GM13977 (cell line): Measurements from ENCODE around the gene FOXM1.

ENCODE experiments used
- DNase-seq: peaks from one replicate; pipeline ENCODE4 v3.0.0; 2012; ENCODE audit warnings: low spot score
- CTCF ChIP-seq: IDR thresholded peaks from 2 replicates; pipeline ENCODE4 v1.5.1; 2012; ENCODE audit warnings: mild to moderate bottlenecking, control low read depth; ENCODE audit not compliant: insufficient read depth; ENCODE audit errors: extremely low read depth, missing control alignments
- in situ Hi-C: fragments of 300-500 bp; cut with MboI; formaldehyde crosslinking; loops from one replicate; pipeline ENCODE4 v1.12.0; 2022; ENCODE audit warnings: low sequenced_read_pairs, low pct_unique_long_range_greater_than_20kb, mixed read lengths, inconsistent platforms; ENCODE audit not compliant: unreplicated experiment

The FOXM1 gene

GRCh38 chr12:2895511-2895910 lies 18.5 kb upstream of the FOXM1 start:
- TF ChIP-seq CTCF, result no peak
- DNase-seq, result no peak
- in situ Hi-C loops, result loop anchor here (25.0 kb wide), 1 partner anchor 142 kb away; no protein-coding TSS in a partner anchor

DNA sequence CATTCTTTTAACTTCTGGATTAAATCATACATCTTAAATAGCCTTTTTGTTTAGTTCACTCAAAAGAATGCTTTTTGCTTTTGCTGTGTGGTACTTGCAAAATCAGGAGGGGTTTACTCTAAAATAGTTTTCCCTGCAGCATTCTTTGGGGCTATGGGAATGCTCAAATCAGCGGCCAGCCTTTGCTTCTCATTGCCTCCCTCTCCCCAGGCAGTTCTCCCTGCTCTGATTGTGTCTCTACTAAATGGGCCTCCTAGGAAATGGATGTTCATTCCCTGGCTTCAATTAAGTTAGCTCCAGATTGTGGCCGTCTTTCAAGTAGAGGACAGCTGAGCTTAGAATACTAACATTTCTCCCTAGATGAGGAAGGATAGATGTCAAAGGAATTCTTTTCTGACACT lies 18.1 kb upstream of the FOXM1 start:
- in situ Hi-C loops, result loop anchor here (25.0 kb wide), 1 partner anchor 142 kb away; no protein-coding TSS in a partner anchor
- DNase-seq, result no peak
- no peak for TF ChIP-seq CTCF

DNA sequence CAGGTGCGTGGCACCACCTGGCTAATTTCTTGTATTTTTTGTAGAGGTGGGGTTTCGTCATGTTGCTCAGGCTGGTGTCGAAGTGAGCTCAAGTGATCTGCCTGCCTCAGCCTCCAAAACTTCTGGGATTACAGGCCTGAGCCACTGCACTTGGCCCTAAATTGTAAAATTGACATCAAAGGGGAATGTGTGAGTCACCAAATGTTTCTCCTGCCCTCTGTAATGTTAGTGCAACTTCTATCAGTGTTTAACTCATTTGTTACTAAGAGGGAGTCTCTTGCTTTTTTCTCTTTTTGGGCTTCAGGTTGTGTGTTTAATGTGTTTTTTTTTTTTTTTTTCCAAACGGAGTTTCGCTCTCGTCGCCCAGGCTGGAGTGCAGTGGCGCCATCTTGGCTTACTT lies 16.0 kb upstream of the FOXM1 start:
- TF ChIP-seq CTCF, result no peak
- in situ Hi-C loops, result loop anchor here (25.0 kb wide), 1 partner anchor 144 kb away; no protein-coding TSS in a partner anchor
- no peak for DNase-seq

GRCh38 chr12:2892246-2892645 lies 15.3 kb upstream of the FOXM1 start:
- in situ Hi-C loops, result loop anchor here (25.0 kb wide), 1 partner anchor 145 kb away; no protein-coding TSS in a partner anchor
- no peak for TF ChIP-seq CTCF
- DNase-seq, result no peak

GRCh38 chr12:2891240-2892053 lies 14.5 kb upstream of the FOXM1 start:
- DNase-seq, result no peak
- TF ChIP-seq CTCF, result no peak

GRCh38 chr12:2890388-2891239 lies 13.6 kb upstream of the FOXM1 start, which contains the start of gene TULP3:
TSS of gene TULP3 (plus strand) at chr12:2890891. CDS start at chr12:2890948, 57 bp downstream.
- in situ Hi-C loops, result loop anchor here (25.0 kb wide), 1 partner anchor 147 kb away; no protein-coding TSS in a partner anchor
- TF ChIP-seq CTCF, result no peak

More at GRCh38 chr12:2891240-2892053, 14.5 kb upstream of the FOXM1 start:
- in situ Hi-C loops, result loop anchor here (25.0 kb wide), 1 partner anchor 146 kb away; no protein-coding TSS in a partner anchor

More at GRCh38 chr12:2890388-2891239, 13.6 kb upstream of the FOXM1 start, which contains the start of gene TULP3:
- peak; percentile 95 for DNase-seq
